Transverse colon (tissue), 4 donors: ENCODE measurements around the gene CTSA. TPM values are rescaled to one million over a fixed set of nuclear protein-coding genes. Genes with fewer than 3 reads are reported as not detected.
"Not testable (repeated sequence)": the region's sequence is repeated elsewhere in the genome, so short reads cannot be mapped to it uniquely, and the experiment has no call there.

ENCODE experiments used
- DNase-seq: peaks from one replicate; pipeline ENCODE4 v3.0.0-alpha.2; 2019
- H3K27ac ChIP-seq, 4 donors: fragments of 200-600 bp; sonication (generic); 2 replicates each; pipeline ENCODE4 v1.5.1; 2016 to 2018; ENCODE audit warnings: inconsistent platforms in 4 of 4
- H3K27me3 ChIP-seq: fragments of 200-600 bp; sonication (generic); 2 replicates; pipeline ENCODE4 v1.5.1; 2017; ENCODE audit warnings: inconsistent platforms
- H3K36me3 ChIP-seq, 4 donors: fragments of 200-600 bp; sonication (generic); 2 replicates each; pipeline ENCODE4 v1.5.1; 2017 to 2019; ENCODE audit warnings: inconsistent platforms in 4 of 4
- H3K4me1 ChIP-seq, 4 donors: fragments of 200-600 bp; sonication (generic); 2 replicates each; pipeline ENCODE4 v1.5.1; 2017 to 2020; ENCODE audit warnings: inconsistent platforms in 4 of 4
- H3K4me3 ChIP-seq, 4 donors: fragments of 200-600 bp; sonication (generic); 1 replicate in 1 of 4; 2 replicates in 3 of 4; pipeline versions ENCODE4 v1.5.1 to v1.6.1; 2017 to 2019; ENCODE audit warnings: inconsistent platforms in 4 of 4
- H3K9me3 ChIP-seq, 2 donors: fragments of 200-600 bp; sonication (generic); 2 replicates each; pipeline ENCODE4 v1.5.1; 2017 to 2019; ENCODE audit warnings: inconsistent platforms in 2 of 2
- CTCF ChIP-seq, 5 experiments: fragments of 200-600 bp in 3 of 5; fragments of 450-650 bp in 2 of 5; sonication (generic) in 3 of 5; IDR thresholded peaks; 1 replicate in 2 of 5; 2 replicates in 3 of 5; pipeline ENCODE4 v1.5.1; 2016 to 2017; ENCODE audit warnings: antibody characterized with exemption in 5 of 5, inconsistent platforms in 3 of 5, mild to moderate bottlenecking in 2 of 5, moderate library complexity in 1 of 5
- EP300 ChIP-seq: sonication (generic); formaldehyde crosslinking; IDR thresholded peaks from one replicate; pipeline ENCODE4 v1.6.1; 2017; ENCODE audit warnings: antibody characterized with exemption, low read depth
- POLR2A ChIP-seq: fragments of 450-650 bp; IDR thresholded peaks from one replicate; pipeline ENCODE4 v1.6.1; 2016; ENCODE audit warnings: antibody characterized with exemption, mild to moderate bottlenecking, moderate library complexity
- POLR2AphosphoS5 ChIP-seq, 3 donors: sonication (generic); formaldehyde crosslinking; IDR thresholded peaks; one replicate each; pipeline ENCODE4 v1.6.1; 2016; ENCODE audit warnings: antibody characterized with exemption in 3 of 3
- WGBS, 2 donors: methylation state at CpG; one replicate each; pipeline ENCODE4 v1.1.5; 2018; ENCODE audit warnings: low coverage in 1 of 2; 5-methylcytosine and 5-hydroxymethylcytosine counted together
- in situ Hi-C, 4 donors: fragments of 200-750 bp; cut with MboI; loops; one replicate each; pipeline versions ENCODE4 v1.15.0 to v1.15.1; 2017; ENCODE audit warnings: low sequenced_read_pairs in 3 of 4, low pct_ligation_motif_present in 1 of 4, low pct_unique_long_range_greater_than_20kb in 1 of 4
- intact Hi-C: fragments of 100-400 bp; cut with DNase I; formaldehyde crosslinking; loops from one replicate; pipeline ENCODE4 v1.15.1; 2023; ENCODE audit warnings: low total_unique reads
- total RNA-seq, 4 donors: library from RNA; depleted of rRNA; stranded (reverse); fragments of >200 nt; gene quantifications; one replicate each; pipeline ENCODE4 v1.1.0, GENCODE V29; 2016

CTSA gene
- total RNA-seq, 4 donors from 2014 or later = 197 to 971 (median 466) TPM

GRCh38 chr20:45925821-45926506 lies 34.8 kb downstream of the CTSA start:
- WGBS, 2 donors = 56 to 78% methylated on average over 4 to 9 of the region's 9 CpGs
- peaks cover 0 to 14% (median 6%) of the 10 kb centered on the region in 4 donors for H3K4me1 ChIP-seq
- no peaks in the 10 kb centered on the region for H3K27me3 ChIP-seq
- intact Hi-C loops (no loop called here), in situ Hi-C loops (no loop called here)
- peak overlapping the region in 1 of 4 donors; percentile 62 for H3K27ac ChIP-seq
- no peak for DNase-seq
- no peaks in the 10 kb centered on the region for H3K9me3 ChIP-seq
- no peaks in the 10 kb centered on the region for H3K36me3 ChIP-seq
- no peak overlapping the region for H3K4me3 ChIP-seq
- TF ChIP-seq POLR2AphosphoS5 (IDR thresholded peaks at IDR 0.05) = no peak
- no peak for TF ChIP-seq CTCF (IDR thresholded peaks at IDR 0.05)
- no peak for TF ChIP-seq EP300
- no peak for TF ChIP-seq POLR2A

GRCh38 chr20:45926731-45927070 lies 35.6 kb downstream of the CTSA start:
- WGBS, 2 donors = 70% methylated on average over 2 of the region's 2 CpGs; no CpG with 5 or more reads in 1 of the 2 donors
- intact Hi-C loops = no loop called here
- Histone ChIP-seq H3K9me3 (no peaks in the 10 kb centered on the region), H3K36me3 (no peaks in the 10 kb centered on the region), H3K27me3 (no peaks in the 10 kb centered on the region), H3K27ac (no peak overlapping the region), H3K4me3 (no peak overlapping the region), H3K4me1 (peaks cover 0 to 14% (median 6%) of the 10 kb centered on the region in 4 donors)
- in situ Hi-C loops = no loop called here
- no peak for DNase-seq
- TF ChIP-seq POLR2A (no peak), POLR2AphosphoS5 (IDR thresholded peaks at IDR 0.05) (no peak), EP300 (no peak), CTCF (IDR thresholded peaks at IDR 0.05) (no peak)

- Histone ChIP-seq H3K4me3 (no peak overlapping the region), H3K36me3 (no peaks in the 10 kb centered on the region), H3K4me1 (peaks cover 0 to 14% (median 6%) of the 10 kb centered on the region in 4 donors), H3K9me3 (no peaks in the 10 kb centered on the region), H3K27me3 (no peaks in the 10 kb centered on the region), H3K27ac (no peak overlapping the region)
- TF ChIP-seq EP300 (no peak), POLR2A (no peak), CTCF (IDR thresholded peaks at IDR 0.05) (no peak), POLR2AphosphoS5 (IDR thresholded peaks at IDR 0.05) (no peak)
- in situ Hi-C loops (no loop called here), intact Hi-C loops (no loop called here)
- WGBS, 2 donors = 76 to 83% methylated on average over 12 to 14 of the region's 14 CpGs
- DNase-seq = no peak
Observed at GRCh38 chr20:45927071-45927878, 36.1 kb downstream of the CTSA start.

- H3K36me3 ChIP-seq, H3K27me3 ChIP-seq, H3K27ac ChIP-seq, H3K9me3 ChIP-seq, in situ Hi-C loops, DNase-seq, intact Hi-C loops, H3K4me3 ChIP-seq: not testable (repeated sequence)
- 92% methylated on average over 17 of the region's 17 CpGs; no CpG with 5 or more reads in 1 of the 2 donors for WGBS, 2 donors
- peaks cover 7 to 21% (median 9%) of the 10 kb centered on the region in 4 donors for H3K4me1 ChIP-seq
Observed at GRCh38 chr20:45931680-45932079, 40.5 kb downstream of the CTSA start.
